OCI-LY1 (cell line): ENCODE measurements around the gene GIGYF2.

Experiments used
- EZH2 ChIP-seq: fragments of 200-600 bp; sonication (generic), shearing (Covaris generic); IDR thresholded peaks from 2 replicates; pipeline ENCODE4 v1.8.0; 2017; ENCODE audit warnings: borderline replicate concordance, mixed run types, mild to moderate bottlenecking, antibody characterized with exemption, low read length, moderate library complexity, mixed read lengths
- TF ChIP-seq, protein P1 (sequence below): fragments of 200-600 bp; sonication (generic), shearing (Covaris generic); IDR thresholded peaks from 2 replicates; pipeline ENCODE4 v1.5.1; 2017; ENCODE audit warnings: mild to moderate bottlenecking, antibody characterized with exemption, low read length, moderate library complexity, mixed read lengths

DNA sequence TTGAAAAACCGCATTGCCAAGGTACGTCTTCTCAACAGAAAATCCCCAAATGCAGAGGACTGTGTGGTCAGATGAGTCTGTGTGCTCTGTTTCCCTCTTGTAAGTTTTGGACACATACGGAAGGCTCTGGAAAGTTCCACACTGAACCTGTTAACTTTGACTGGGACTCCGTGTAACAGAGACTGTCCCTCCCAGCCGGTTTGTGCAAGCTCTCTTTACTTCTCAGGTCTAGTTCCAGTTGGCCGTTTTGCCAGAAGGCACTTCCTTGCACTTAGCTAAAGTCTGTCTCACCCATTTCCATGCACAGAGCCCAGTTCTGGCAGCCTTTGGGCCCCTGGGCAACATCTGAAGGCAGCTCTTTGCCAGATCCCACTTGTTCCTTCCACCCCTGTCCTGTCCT is 41.7 kb upstream of the GIGYF2 start:
- TF ChIP-seq, protein P1, sequence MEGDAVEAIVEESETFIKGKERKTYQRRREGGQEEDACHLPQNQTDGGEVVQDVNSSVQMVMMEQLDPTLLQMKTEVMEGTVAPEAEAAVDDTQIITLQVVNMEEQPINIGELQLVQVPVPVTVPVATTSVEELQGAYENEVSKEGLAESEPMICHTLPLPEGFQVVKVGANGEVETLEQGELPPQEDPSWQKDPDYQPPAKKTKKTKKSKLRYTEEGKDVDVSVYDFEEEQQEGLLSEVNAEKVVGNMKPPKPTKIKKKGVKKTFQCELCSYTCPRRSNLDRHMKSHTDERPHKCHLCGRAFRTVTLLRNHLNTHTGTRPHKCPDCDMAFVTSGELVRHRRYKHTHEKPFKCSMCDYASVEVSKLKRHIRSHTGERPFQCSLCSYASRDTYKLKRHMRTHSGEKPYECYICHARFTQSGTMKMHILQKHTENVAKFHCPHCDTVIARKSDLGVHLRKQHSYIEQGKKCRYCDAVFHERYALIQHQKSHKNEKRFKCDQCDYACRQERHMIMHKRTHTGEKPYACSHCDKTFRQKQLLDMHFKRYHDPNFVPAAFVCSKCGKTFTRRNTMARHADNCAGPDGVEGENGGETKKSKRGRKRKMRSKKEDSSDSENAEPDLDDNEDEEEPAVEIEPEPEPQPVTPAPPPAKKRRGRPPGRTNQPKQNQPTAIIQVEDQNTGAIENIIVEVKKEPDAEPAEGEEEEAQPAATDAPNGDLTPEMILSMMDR, result no peak
- no peak for TF ChIP-seq EZH2
